K562 (cell line): Measurements from ENCODE around the gene CPZ. TPM values are rescaled to one million over a fixed set of nuclear protein-coding genes. Genes with fewer than 3 reads are reported as not detected.

ENCODE experiments used
- ATAC-seq: fragments of 200-7000 bp; cut with Tn5 transposase; 3 replicates; pipeline ENCODE4 v1.9.1; 2020; ENCODE audit warnings: moderate library complexity
- BruUV-seq: library from RNA; stranded (reverse); fragments of 400-500 nt; replicated peaks from 2 replicates; lab custom pipeline; 2021; lab: Mats Ljungman, UMichigan
- CTCF ChIA-PET: fragments of 300-600 bp; formaldehyde crosslinking; extraction: SDS; loops from one replicate; lab custom pipeline; 2021; ENCODE audit warnings: low intra/inter-chr PET ratio; lab: Yijun Ruan, JAX
- POLR2A ChIA-PET: fragments of 300-600, 350-650 bp; sonication (Branson Sonifier 250); formaldehyde crosslinking; extraction: SDS; loops from one replicate; lab custom pipeline; 2021; ENCODE audit warnings: antibody characterized with exemption, inconsistent platforms; lab: Yijun Ruan, JAX
- DNase-seq, 4 experiments: peaks; one replicate each; pipeline versions ENCODE4 v3.0.0 to v3.0.0-alpha.2; 2011 to 2018; ENCODE audit warnings: low spot score in 3 of 4, mixed read lengths in 3 of 4; ENCODE audit errors: extremely low read depth in 1 of 4
- FAIRE-seq: peaks from 2 replicates; lab custom pipeline; 2011; peaks lifted over from hg19 to GRCh38; lab: Jason Lieb, UNC
- H2AFZ ChIP-seq: 2 replicates; pipeline ENCODE4 v1.6.0; 2011; ENCODE audit warnings: low read depth, low read length, control low read depth, inconsistent platforms
- H3K27ac ChIP-seq: fragments of 200-600 bp; 3 replicates; pipeline ENCODE4 v1.8.0; 2011; ENCODE audit warnings: low read depth, mild to moderate bottlenecking, control low read depth, inconsistent platforms, low read length, moderate library complexity, mixed read lengths; ENCODE audit errors: extremely low read depth
- H3K27me3 ChIP-seq, 2 experiments: fragments of 300-600 bp in 1 of 2; 2 replicates in 1 of 2; 3 replicates in 1 of 2; pipeline versions ENCODE4 v1.6.0 to v1.8.0; 2011; ENCODE audit warnings: inconsistent platforms in 2 of 2, low read length in 2 of 2, mild to moderate bottlenecking in 1 of 2, mixed read lengths in 1 of 2, moderate library complexity in 1 of 2; ENCODE audit not compliant: control insufficient read depth in 2 of 2, insufficient read depth in 2 of 2
- H3K36me3 ChIP-seq: fragments of 300-600 bp; 3 replicates; pipeline ENCODE4 v1.8.0; 2011; ENCODE audit warnings: mild to moderate bottlenecking, low read length, inconsistent platforms; ENCODE audit not compliant: control insufficient read depth, insufficient read depth
- H3K4me1 ChIP-seq, 2 experiments: fragments of 200-600 bp in 1 of 2; replicated peaks in 1 of 2; 2 replicates in 1 of 2; 3 replicates in 1 of 2; pipeline versions ENCODE4 v1.5.1 to v1.8.0; 2011; ENCODE audit warnings: inconsistent platforms in 2 of 2, low read length in 2 of 2, mild to moderate bottlenecking in 1 of 2, mixed read lengths in 1 of 2, moderate library complexity in 1 of 2; ENCODE audit not compliant: control insufficient read depth in 2 of 2, insufficient read depth in 2 of 2
- H3K4me2 ChIP-seq: 2 replicates; pipeline ENCODE4 v1.6.1; 2011; ENCODE audit warnings: low read length, control low read depth, inconsistent platforms, mixed read lengths; ENCODE audit not compliant: insufficient read depth
- H3K4me3 ChIP-seq: fragments of 200-600 bp; sonication (generic), shearing (Covaris generic); 2 replicates; pipeline ENCODE4 v1.5.1; 2016; ENCODE audit warnings: control low read depth, inconsistent platforms
- H3K79me2 ChIP-seq: fragments of 200-600 bp; 3 replicates; pipeline ENCODE4 v1.8.0; 2011; ENCODE audit warnings: low read length, inconsistent platforms; ENCODE audit not compliant: control insufficient read depth, insufficient read depth
- H3K9ac ChIP-seq, 2 experiments: 2 replicates each; pipeline versions ENCODE4 v1.6.0 to v1.6.1; 2011; ENCODE audit warnings: low read depth in 2 of 2, low read length in 2 of 2, control low read depth in 1 of 2, inconsistent platforms in 1 of 2, mild to moderate bottlenecking in 1 of 2, mixed read lengths in 1 of 2; ENCODE audit not compliant: insufficient read depth in 1 of 2
- H3K9me1 ChIP-seq: one replicate; pipeline ENCODE4 v1.6.0; 2011; ENCODE audit warnings: inconsistent platforms, mild to moderate bottlenecking, low read length, moderate library complexity; ENCODE audit not compliant: control insufficient read depth, insufficient read depth
- H3K9me3 ChIP-seq: replicated peaks from 2 replicates; pipeline ENCODE4 v1.5.1; 2011; ENCODE audit warnings: low read depth, low read length, inconsistent platforms; ENCODE audit not compliant: control insufficient read depth, insufficient read depth
- H4K20me1 ChIP-seq: replicated peaks from 2 replicates; pipeline ENCODE4 v1.6.1; 2011; ENCODE audit warnings: low read length, inconsistent platforms, mixed read lengths; ENCODE audit not compliant: control insufficient read depth, insufficient read depth
- C11orf30 ChIP-seq: fragments of 450-650 bp; IDR thresholded peaks from 2 replicates; pipeline ENCODE4 v1.6.1; 2016; ENCODE audit warnings: low read depth, mild to moderate bottlenecking
- CBX5 ChIP-seq: IDR thresholded peaks from 2 replicates; pipeline ENCODE4 v1.6.1; 2014; ENCODE audit warnings: low read depth, borderline replicate concordance
- COPS2 ChIP-seq: fragments of 450-650 bp; conservative IDR thresholded peaks from 2 replicates; pipeline ENCODE4 v1.6.1; 2016; ENCODE audit warnings: mild to moderate bottlenecking, moderate library complexity
- HOXB6 ChIP-seq: fragments of 250-450 bp; sonication (Bioruptor Pico); IDR thresholded peaks from 2 replicates; pipeline ENCODE4 v1.5.1; 2022; ENCODE audit warnings: mild to moderate bottlenecking, borderline replicate concordance
- MAFF ChIP-seq: IDR thresholded peaks from 2 replicates; pipeline ENCODE4 v1.6.1; 2012; ENCODE audit warnings: low read length, improper control_type of control experiment
- MCM3 ChIP-seq: fragments of 450-650 bp; IDR thresholded peaks from 2 replicates; pipeline ENCODE4 v1.6.1; 2016
- MTA2 ChIP-seq: fragments of 450-650 bp; IDR thresholded peaks from 2 replicates; pipeline ENCODE4 v1.6.1; 2016; ENCODE audit warnings: low read depth
- NFRKB ChIP-seq: fragments of 450-650 bp; IDR thresholded peaks from 2 replicates; pipeline ENCODE4 v1.6.1; 2016; ENCODE audit warnings: low read depth
- NFXL1 ChIP-seq: fragments of 450-650 bp; formaldehyde crosslinking; IDR thresholded peaks from 2 replicates; pipeline ENCODE4 v1.4.0; 2021; ENCODE audit warnings: mild to moderate bottlenecking
- SMARCC2 ChIP-seq: fragments of 450-650 bp; IDR thresholded peaks from 2 replicates; pipeline ENCODE4 v1.6.1; 2017; ENCODE audit warnings: antibody characterized with exemption, moderate library complexity, mild to moderate bottlenecking, low read depth
- SNRNP70 ChIP-seq: fragments of 200-400 bp; formaldehyde crosslinking; optimal IDR thresholded peaks from 2 replicates; pipeline ENCODE3; 2017; ENCODE audit warnings: low read depth, low read length
- SRSF3 ChIP-seq: fragments of 200-400 bp; formaldehyde crosslinking; IDR thresholded peaks from 2 replicates; pipeline ENCODE4 v1.6.1; 2016; ENCODE audit warnings: mild to moderate bottlenecking, low read length, moderate library complexity; ENCODE audit not compliant: insufficient read depth
- ZC3H4 ChIP-seq: sonication (generic); formaldehyde crosslinking; IDR thresholded peaks from 2 replicates; pipeline ENCODE4 v1.9.0; 2021; ENCODE audit warnings: missing genetic modification reagents, borderline replicate concordance
- ZNF217 ChIP-seq: sonication (generic); formaldehyde crosslinking; IDR thresholded peaks from 2 replicates; pipeline ENCODE4 v1.8.0; 2022; ENCODE audit warnings: mild to moderate bottlenecking, missing genetic modification reagents
- ZNF224 ChIP-seq: sonication (generic); formaldehyde crosslinking; IDR thresholded peaks from 2 replicates; pipeline ENCODE4 v1.8.0; 2022; ENCODE audit warnings: mild to moderate bottlenecking, missing genetic modification reagents
- ZNF23 ChIP-seq: fragments of 250-450 bp; sonication (Bioruptor Pico); IDR thresholded peaks from 2 replicates; pipeline ENCODE4 v1.4.0; 2020; ENCODE audit warnings: mild to moderate bottlenecking
- ZNF316 ChIP-seq: fragments of 450-650 bp; IDR thresholded peaks from 2 replicates; pipeline ENCODE4 v1.6.1; 2016
- ZNF695 ChIP-seq: fragments of 450-650 bp; formaldehyde crosslinking; IDR thresholded peaks from 2 replicates; pipeline ENCODE4 v1.4.0; 2020; ENCODE audit warnings: mild to moderate bottlenecking, moderate library complexity
- ZNF785 ChIP-seq: fragments of 250-450 bp; sonication (Bioruptor Pico); IDR thresholded peaks from 2 replicates; pipeline ENCODE4 v1.4.0; 2020; ENCODE audit warnings: mild to moderate bottlenecking
- WGBS: fragments of 100-300 bp; shearing (Covaris generic); methylation state at CpG from one replicate; pipeline ENCODE4 v1.1.6; 2016; ENCODE audit warnings: low coverage, mixed read lengths; ENCODE audit not compliant: insufficient coverage; ENCODE audit errors: missing lambda C conversion rate; 5-methylcytosine and 5-hydroxymethylcytosine counted together
- in situ Hi-C: fragments of 300-500 bp; cut with MboI; formaldehyde crosslinking; loops from 4 replicates; pipeline ENCODE4 v1.15.0; 2018; ENCODE audit warnings: inconsistent platforms, mixed read lengths
- intact Hi-C: fragments of 100-400 bp; cut with micrococcal nuclease; formaldehyde crosslinking; loops from 2 replicates; pipeline ENCODE4 v1.14.2; 2022
- polyA plus RNA-seq, 8 experiments: library from polyadenylated mRNA; depleted of rRNA in 4 of 8; stranded (reverse) in 5 of 8; unstranded in 3 of 8; fragments of >200 nt; fragmentation: Nextera tagmentation in 2 of 8; fragmentation: Illumina TruSeq in 1 of 8; extraction: Ambion mirVana in 2 of 8; extraction: Trizol in 1 of 8; gene quantifications; 2 replicates each; pipeline versions ENCODE4 v1.2.1 to v1.2.3, GENCODE V29; 2011 to 2014; ENCODE audit warnings: inconsistent platforms in 1 of 8, missing spikeins in 1 of 8
- total RNA-seq, 7 experiments: library from RNA; depleted of rRNA in 6 of 7; stranded (reverse); fragments of >200 nt in 6 of 7; fragmentation: Illumina TruSeq in 2 of 7; extraction: Trizol in 2 of 7; gene quantifications; 2 replicates each; pipeline versions ENCODE4 v1.2.1 to v1.2.3, GENCODE V29; 2011 to 2021; ENCODE audit warnings: low replicate concordance in 1 of 7
- TF ChIP-seq, protein P1 (sequence below), 2 experiments: fragments of 250-450 bp in 1 of 2; fragments of 450-650 bp in 1 of 2; sonication (Bioruptor Pico) in 1 of 2; IDR thresholded peaks; 2 replicates each; pipeline versions ENCODE4 v1.6.1 to v1.8.0; 2016 to 2021; ENCODE audit warnings: mild to moderate bottlenecking in 2 of 2, moderate library complexity in 2 of 2, missing compliant biosample characterization in 1 of 2, missing genetic modification characterization in 1 of 2

Gene CPZ
- total and polyA plus RNA-seq, 9 of the 15 experiments (the other 6 are each of a cell fraction or from before 2014, with no cell fraction given), result 0.06 to 2.2 (median 1.2) TPM; not detected in 1

DNA sequence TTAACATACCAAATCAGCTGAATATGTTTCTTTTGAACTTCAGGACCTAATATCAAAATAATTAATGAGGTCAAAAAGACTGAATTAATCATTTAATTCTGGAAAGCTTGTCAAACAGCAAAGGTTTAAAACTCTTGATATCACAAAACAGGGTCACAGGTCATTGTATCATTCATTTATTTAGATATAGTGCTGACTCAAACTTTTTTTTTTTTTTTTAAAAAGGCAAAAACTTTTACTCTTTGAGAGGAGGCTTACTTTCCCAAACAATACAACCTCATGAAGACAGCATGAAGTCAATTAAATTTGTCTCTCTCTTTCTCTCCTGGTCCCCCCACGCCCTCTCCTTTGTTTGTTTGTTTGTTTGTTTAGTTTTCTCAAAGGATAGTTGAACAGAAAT is 28.0 kb upstream of the CPZ start:
- WGBS, result 0% methylated on average over 1 of the region's 1 CpG
- ChIA-PET CTCF (no interaction called here), POLR2A (interaction anchor here (0.5 kb wide), 1 partner anchor 14 kb away, joined by 3 read pairs; no protein-coding TSS in a partner anchor)
- Histone ChIP-seq H3K9me1 (no peaks in the 10 kb centered on the region), H3K79me2 (no peaks in the 10 kb centered on the region), H3K27ac (no peak overlapping the region), H3K4me1 (no peaks in the 10 kb centered on the region; a peak in 1 of 5 replicates), H3K4me2 (no peak overlapping the region), H3K9ac (no peak overlapping the region), H3K9me3 (no peaks in the 10 kb centered on the region), H2AFZ (no peak overlapping the region), H3K4me3 (no peak overlapping the region), H3K27me3 (peaks cover 0 to 9% of the 10 kb centered on the region in 2 experiments; a peak in 2 of 5 replicates), H4K20me1 (no peaks in the 10 kb centered on the region), H3K36me3 (no peaks in the 10 kb centered on the region)
- in situ Hi-C loops, result no loop called here
- intact Hi-C loops, result no loop called here
- no peak for TF ChIP-seq SNRNP70
- no peak for TF ChIP-seq SRSF3
- no peak for TF ChIP-seq NFXL1 (CRISPR knock-in tag)
- TF ChIP-seq MCM3, result no peak
- TF ChIP-seq MAFF, result peak; percentile 40; the same call in 1 of the 2 replicates
- TF ChIP-seq, protein P1, sequence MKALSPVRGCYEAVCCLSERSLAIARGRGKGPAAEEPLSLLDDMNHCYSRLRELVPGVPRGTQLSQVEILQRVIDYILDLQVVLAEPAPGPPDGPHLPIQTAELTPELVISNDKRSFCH (CRISPR knock-in tag; IDR thresholded peaks at IDR 0.05), result no peak
- TF ChIP-seq, protein P1 (tag; IDR thresholded peaks at IDR 0.05), result no peak
- no peak for TF ChIP-seq ZNF224 (CRISPR knock-in tag)
- peak; percentile 81 for TF ChIP-seq ZNF316
- TF ChIP-seq ZNF695, result no peak
- TF ChIP-seq HOXB6, result no peak
- TF ChIP-seq C11orf30, result peak; percentile 60; the same call in 1 of the 2 replicates
- TF ChIP-seq CBX5, result no peak
- TF ChIP-seq ZC3H4, result no peak
- no peak for TF ChIP-seq MTA2
- TF ChIP-seq ZNF785 (CRISPR knock-in tag), result no peak
- TF ChIP-seq ZNF217 (CRISPR knock-in tag), result no peak
- no peak for TF ChIP-seq COPS2
- TF ChIP-seq ZNF23 (CRISPR knock-in tag), result no peak
- TF ChIP-seq SMARCC2, result no peak
- TF ChIP-seq NFRKB, result no peak
- ATAC-seq (no peak), FAIRE-seq (no peak), DNase-seq (no peak)
- no TSS peak for BruUV-seq
